ENCODE measurements around the gene DUSP1. TPM values are rescaled to one million over a fixed set of nuclear protein-coding genes. Genes with fewer than 3 reads are reported as not detected.
"Not testable (repeated sequence)": the region's sequence is repeated elsewhere in the genome, so short reads cannot be mapped to it uniquely, and the experiment has no call there.

DUSP1 gene
- total RNA-seq, 1 donor from 2014 or later, result 50.9 TPM

GRCh38 chr5:172785429-172786088 is 14.6 kb upstream of the DUSP1 start:
- Mint-ChIP-seq H3K36me3 (no peaks in the 10 kb centered on the region), H3K27ac (no peak overlapping the region), H3K4me1 (ENCODE audit: unreplicated experiment) (peaks cover 4% of the 10 kb centered on the region), H3K4me3 (no peak overlapping the region), H3K9me3 (no peaks in the 10 kb centered on the region), H3K27me3 (no peaks in the 10 kb centered on the region)
- no peak for TF ChIP-seq CTCF (conservative IDR thresholded peaks at IDR 0.05)
- DNase-seq (ENCODE audit: extremely low spot score, unreplicated experiment), result no peak

GRCh38 chr5:172784162-172784561 is 13.2 kb upstream of the DUSP1 start:
- not testable (repeated sequence) for H3K36me3 Mint-ChIP-seq; H3K4me3 Mint-ChIP-seq; H3K9me3 Mint-ChIP-seq; H3K27me3 Mint-ChIP-seq; H3K4me1 Mint-ChIP-seq (ENCODE audit: unreplicated experiment); DNase-seq (ENCODE audit: extremely low spot score, unreplicated experiment)
- H3K27ac Mint-ChIP-seq, result peak overlapping the region; percentile 41

- not testable (repeated sequence) for H3K27ac Mint-ChIP-seq; H3K4me1 Mint-ChIP-seq (ENCODE audit: unreplicated experiment); H3K27me3 Mint-ChIP-seq; H3K9me3 Mint-ChIP-seq; H3K36me3 Mint-ChIP-seq; H3K4me3 Mint-ChIP-seq; DNase-seq (ENCODE audit: extremely low spot score, unreplicated experiment)
Measured at GRCh38 chr5:172783319-172783718, 12.3 kb upstream of the DUSP1 start.

- TF ChIP-seq CTCF (conservative IDR thresholded peaks at IDR 0.05), result no peak
- Mint-ChIP-seq H3K36me3 (no peaks in the 10 kb centered on the region), H3K9me3 (no peaks in the 10 kb centered on the region), H3K4me3 (no peak overlapping the region), H3K4me1 (ENCODE audit: unreplicated experiment) (peaks cover 17% of the 10 kb centered on the region), H3K27me3 (no peaks in the 10 kb centered on the region), H3K27ac (peak overlapping the region; percentile 63)
- DNase-seq (ENCODE audit: extremely low spot score, unreplicated experiment), result no peak
Measured at GRCh38 chr5:172782169-172783039, 11.4 kb upstream of the DUSP1 start.

- no peak for TF ChIP-seq CTCF (conservative IDR thresholded peaks at IDR 0.05)
Measured at GRCh38 chr5:172779691-172780341, 8.8 kb upstream of the DUSP1 start.

GRCh38 chr5:172777881-172778814 is 7.2 kb upstream of the DUSP1 start:
- no peak for DNase-seq (ENCODE audit: extremely low spot score, unreplicated experiment)
- H3K27me3 Mint-ChIP-seq, result no peaks in the 10 kb centered on the region
- peak overlapping the region; percentile 27 for H3K4me3 Mint-ChIP-seq
- TF ChIP-seq CTCF (conservative IDR thresholded peaks at IDR 0.05), result no peak
- no peaks in the 10 kb centered on the region for H3K36me3 Mint-ChIP-seq
- H3K9me3 Mint-ChIP-seq, result no peaks in the 10 kb centered on the region
- H3K4me1 Mint-ChIP-seq (ENCODE audit: unreplicated experiment), result peaks cover 24% of the 10 kb centered on the region
- H3K27ac Mint-ChIP-seq, result peak overlapping the region; percentile 89

More at GRCh38 chr5:172779691-172780341, 8.8 kb upstream of the DUSP1 start:
- no peak for DNase-seq (ENCODE audit: extremely low spot score, unreplicated experiment)
- H3K4me1 Mint-ChIP-seq (ENCODE audit: unreplicated experiment), result peaks cover 18% of the 10 kb centered on the region
- H3K4me3 Mint-ChIP-seq, result no peak overlapping the region
- no peaks in the 10 kb centered on the region for H3K27me3 Mint-ChIP-seq
- no peaks in the 10 kb centered on the region for H3K36me3 Mint-ChIP-seq
- peak overlapping the region; percentile 18 for H3K27ac Mint-ChIP-seq
- H3K9me3 Mint-ChIP-seq, result no peaks in the 10 kb centered on the region

Data from type B pancreatic cell (in vitro differentiated cells).